NCI-H1417 (cell line): Measurements from ENCODE around the gene BICD2.

ENCODE experiments used
- DNase-seq, 3 experiments: peaks; one replicate each; lab custom pipeline; 2025; lab: John Stamatoyannopoulos, UW

The BICD2 gene

GRCh38 chr9:92668746-92669526 lies 95.7 kb downstream of the BICD2 start:
- DNase-seq: peak in 1 of 3 experiments; percentile 50

- DNase-seq: no peak
Observed at GRCh38 chr9:92666912-92667532, 97.6 kb downstream of the BICD2 start.

DNA sequence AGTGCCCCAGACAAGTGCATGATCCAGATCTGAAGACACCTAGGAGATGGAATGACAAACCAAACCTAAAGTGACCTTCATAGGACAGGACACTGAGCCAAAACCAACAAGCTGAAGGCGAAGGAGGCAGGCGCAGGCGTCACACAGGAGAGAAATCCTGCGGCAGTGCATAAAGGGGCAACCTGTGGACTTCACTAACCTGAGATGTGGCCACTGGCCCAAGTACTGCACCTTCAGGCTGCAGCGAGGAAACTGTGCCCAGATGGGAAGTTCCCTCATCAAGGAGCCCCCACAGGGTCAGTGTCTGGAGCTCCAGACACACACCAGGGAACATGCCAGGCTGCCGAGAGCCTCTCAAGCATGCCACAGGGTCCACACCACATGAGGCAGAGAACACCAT lies 98.4 kb downstream of the BICD2 start:
- no peak for DNase-seq

DNA sequence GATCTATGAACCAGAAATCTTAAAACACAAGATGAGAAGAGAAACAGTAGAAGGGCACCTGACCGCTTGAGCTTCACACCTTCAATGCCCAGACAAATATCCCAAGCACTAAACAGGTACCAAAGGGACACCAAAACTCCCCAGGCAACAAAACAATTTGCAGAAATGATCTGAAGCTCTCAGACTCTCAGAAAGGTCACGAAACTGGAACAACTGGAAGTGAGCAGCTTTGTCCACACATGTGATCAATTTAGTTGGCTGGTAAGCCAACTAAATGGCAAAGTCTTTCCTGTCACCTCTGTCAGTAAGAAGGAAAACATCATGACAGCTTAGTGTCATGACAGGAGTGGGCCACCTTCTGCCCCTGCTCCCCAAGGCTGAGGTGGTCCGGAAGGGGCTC lies 98.8 kb downstream of the BICD2 start:
- DNase-seq: no peak

DNA sequence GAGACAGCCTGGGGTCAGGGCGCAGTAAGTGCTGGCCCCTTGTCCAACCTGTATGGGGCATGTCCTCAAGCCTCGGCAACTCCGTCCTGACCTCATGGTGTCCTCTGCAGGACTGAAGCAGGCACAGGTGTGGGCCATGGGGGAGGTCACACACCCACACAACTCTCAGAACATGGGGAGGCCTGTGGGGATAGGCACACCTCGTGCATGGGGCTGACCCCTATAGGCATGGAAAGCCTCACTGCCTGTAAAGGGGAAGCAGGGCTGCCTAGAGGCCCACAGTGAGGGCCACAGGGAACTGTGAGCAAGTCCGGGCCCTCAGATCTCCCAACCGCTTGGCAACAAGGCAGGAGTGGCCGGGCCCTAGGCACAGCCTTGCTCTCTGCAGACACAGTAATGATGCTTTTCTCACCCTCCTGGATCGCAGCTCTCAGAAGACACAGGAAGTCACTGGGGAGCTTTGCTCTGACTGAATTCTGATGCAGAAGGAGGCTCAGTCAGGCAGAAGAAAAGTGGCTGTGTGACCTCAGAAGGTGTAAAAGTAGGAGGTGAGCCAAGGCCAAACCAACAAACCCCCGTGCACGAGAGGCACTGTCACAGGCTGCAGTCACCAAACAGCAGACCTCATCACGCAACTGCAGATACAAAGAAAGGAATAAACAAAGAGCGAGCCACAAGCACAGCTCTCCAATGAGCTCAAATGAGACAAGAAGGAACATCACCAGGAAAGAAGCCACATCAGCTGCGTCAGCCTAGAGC lies 100.1 kb downstream of the BICD2 start:
- no peak for DNase-seq

- DNase-seq: no peak
Observed at GRCh38 chr9:92663951-92664350, 100.7 kb downstream of the BICD2 start.

DNA sequence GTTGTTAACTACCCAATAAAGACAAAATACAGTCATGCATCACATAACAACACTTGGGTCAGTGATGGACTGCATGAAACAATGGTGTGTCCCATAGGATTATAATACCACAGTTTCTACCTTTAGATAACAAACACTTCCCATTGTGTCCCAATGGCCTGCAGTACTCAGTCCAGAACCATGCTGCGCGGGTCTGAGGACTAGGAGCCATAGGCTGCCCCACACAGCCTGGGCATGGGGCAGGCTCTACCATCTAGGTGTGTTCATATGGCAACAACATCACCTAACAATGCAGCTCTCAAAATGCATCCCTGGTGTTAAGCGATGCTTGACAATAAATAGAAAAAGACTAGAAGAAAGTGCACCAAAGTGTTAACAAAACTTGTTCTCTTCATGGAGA lies 101.5 kb downstream of the BICD2 start:
- no peak for DNase-seq

DNA sequence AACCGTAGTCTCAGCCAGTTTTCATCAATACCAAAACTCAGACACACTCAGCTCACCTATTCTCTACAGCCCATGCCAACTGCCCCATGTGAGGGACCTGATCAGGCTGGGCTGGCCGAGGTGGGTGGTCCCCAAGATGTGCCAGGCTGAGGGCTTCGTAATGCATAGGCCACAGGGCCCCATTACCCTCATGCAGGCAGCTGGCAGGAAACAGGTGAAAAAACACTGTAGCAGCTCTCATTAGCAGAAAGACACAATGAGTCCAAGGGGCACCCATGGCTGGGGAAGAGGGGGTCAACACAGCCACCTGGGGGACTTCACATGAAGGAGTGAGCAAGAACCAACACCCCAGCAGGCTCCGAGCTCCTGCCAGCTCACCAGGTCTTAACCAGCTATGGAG lies 102.9 kb downstream of the BICD2 start:
- peak in 1 of 3 experiments; percentile 15 for DNase-seq
